Stimulated activated naive CD8-positive, alpha-beta T cell treated with anti-CD3 and anti-CD28 coated beads, Interleukin-15, Interleukin-2, amounts not matched to agents 100 U/mL and 50 U/mL, for 24 hours (primary cell): ENCODE results near the gene KRTAP3-2.

Source experiments
- ATAC-seq: fragments of 150-1000 bp; cut with Tn5 transposase; one replicate; pipeline ENCODE4 v1.10.0; 2021
- DNase-seq: peaks from one replicate; pipeline ENCODE4 v3.0.0; 2021

KRTAP3-2 gene

DNA sequence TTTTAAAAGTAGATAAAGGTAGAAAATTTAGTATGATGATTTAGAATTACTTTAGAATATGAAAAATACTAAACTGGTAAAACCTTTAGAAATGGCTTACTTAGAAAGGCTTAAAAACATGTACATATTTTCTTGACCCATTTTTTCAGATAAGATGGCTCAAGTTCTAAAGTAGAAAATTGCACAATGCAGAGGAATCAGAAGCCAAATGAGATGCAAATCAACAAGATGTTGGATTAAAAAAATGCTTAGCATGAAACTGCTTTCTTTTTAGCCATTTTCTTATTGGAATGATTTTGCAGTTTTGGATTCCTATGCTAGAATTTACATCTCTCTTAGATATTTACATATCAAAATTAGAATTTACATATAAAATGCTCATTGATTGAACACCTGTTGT is 10.7 kb upstream of the KRTAP3-2 start:
- ATAC-seq (no peak), DNase-seq (no peak)

GRCh38 chr17:41009936-41010335 is 10.2 kb upstream of the KRTAP3-2 start:
- ATAC-seq, result no peak
- DNase-seq, result no peak

GRCh38 chr17:41009301-41009760 is 9.6 kb upstream of the KRTAP3-2 start:
- ATAC-seq, result no peak

DNA sequence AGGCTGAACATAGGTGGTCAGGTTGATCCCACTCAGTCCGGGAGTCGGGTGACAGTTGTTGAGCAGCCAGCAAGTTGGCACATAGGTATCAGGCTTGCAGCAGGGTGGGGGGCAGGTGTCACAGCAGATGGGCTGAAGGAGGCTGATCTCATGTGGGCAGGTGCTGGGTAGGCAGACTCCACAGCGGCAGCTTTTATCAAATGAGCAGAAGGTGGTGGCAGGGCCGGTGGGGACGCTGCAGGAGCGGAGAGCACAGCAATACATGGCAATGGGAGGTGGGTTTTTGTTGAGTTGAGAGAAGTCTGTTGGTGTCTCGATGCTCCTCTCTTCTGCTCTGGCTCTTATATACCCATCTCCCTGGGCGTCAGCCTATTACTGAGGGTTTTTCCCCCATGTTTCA is 9.1 kb upstream of the KRTAP3-2 start, which contains the start of gene KRTAP3-1:
TSS of gene KRTAP3-1 (minus strand) at position 318 of the 400 bp plus-strand sequence. CDS start at position 264, 54 bp downstream.
- ATAC-seq (no peak), DNase-seq (no peak)

More at GRCh38 chr17:41009301-41009760, 9.6 kb upstream of the KRTAP3-2 start:
- no peak for DNase-seq

DNA sequence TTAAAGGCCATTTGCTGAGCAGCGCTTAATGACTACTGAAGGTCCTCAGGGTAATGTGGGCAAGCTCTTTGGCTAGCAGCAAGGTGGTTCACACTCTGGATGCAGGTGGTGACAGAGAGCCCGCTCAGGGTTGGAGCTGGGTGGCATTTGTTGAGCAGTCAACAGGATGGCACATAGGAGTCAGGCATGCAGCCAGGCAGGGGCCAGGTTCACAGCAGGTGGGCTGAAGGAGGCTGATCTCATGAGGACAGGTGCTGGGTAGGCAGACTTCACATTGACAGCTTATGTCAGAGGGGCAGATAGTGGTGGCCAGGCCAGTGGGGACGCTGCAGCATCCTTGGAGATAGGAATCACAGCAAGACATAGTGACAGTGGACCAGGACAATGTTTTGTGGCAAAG is 4.7 kb upstream of the KRTAP3-2 start:
- ATAC-seq, result no peak
- no peak for DNase-seq

GRCh38 chr17:41003926-41004325 is 4.2 kb upstream of the KRTAP3-2 start:
- ATAC-seq (no peak), DNase-seq (no peak)

DNA sequence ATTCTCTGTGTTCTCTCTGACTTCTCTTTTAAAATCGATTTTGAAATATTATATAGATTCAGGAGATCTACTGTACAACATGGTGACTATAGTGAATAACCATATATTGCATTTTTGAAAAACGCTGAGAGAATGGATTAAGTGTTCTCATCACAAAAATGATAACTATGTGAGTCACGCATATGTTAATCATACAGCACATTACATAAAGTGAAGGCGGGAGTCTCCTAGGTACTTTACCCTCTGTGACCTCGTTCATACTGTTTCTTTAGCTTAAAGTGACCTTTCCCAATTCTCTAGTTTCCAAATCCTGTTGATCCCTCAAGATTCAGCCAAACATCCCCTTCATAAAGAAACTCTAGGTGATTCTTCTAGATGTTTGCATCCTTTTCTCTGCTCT is 3.1 kb upstream of the KRTAP3-2 start:
- DNase-seq (no peak), ATAC-seq (no peak)

DNA sequence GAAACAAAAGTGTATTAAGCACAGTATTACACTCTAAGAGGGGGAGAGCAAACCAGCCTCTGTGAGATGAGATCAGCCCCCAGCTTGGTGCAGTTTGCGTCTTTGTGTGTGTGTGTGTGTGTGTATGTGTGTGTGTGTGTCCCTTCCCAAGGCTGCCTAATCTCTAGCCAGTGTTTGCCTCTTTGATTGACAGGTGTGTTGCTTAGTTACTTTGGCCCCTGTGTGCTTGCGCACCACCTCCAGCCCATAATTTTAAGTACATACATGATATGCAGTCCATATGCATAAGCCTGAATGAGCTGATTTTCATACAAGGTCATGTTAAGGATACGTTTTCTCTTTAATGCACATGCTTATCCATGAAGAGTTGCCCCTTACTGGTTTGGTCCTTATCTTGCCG is 2.1 kb upstream of the KRTAP3-2 start:
- no peak for ATAC-seq
- DNase-seq, result no peak

- ATAC-seq, result no peak
- no peak for DNase-seq
Observed at GRCh38 chr17:40997361-40997760, 2.3 kb downstream of the KRTAP3-2 start.

- DNase-seq (no peak), ATAC-seq (no peak)
Observed at GRCh38 chr17:40996829-40997228, 2.9 kb downstream of the KRTAP3-2 start.

DNA sequence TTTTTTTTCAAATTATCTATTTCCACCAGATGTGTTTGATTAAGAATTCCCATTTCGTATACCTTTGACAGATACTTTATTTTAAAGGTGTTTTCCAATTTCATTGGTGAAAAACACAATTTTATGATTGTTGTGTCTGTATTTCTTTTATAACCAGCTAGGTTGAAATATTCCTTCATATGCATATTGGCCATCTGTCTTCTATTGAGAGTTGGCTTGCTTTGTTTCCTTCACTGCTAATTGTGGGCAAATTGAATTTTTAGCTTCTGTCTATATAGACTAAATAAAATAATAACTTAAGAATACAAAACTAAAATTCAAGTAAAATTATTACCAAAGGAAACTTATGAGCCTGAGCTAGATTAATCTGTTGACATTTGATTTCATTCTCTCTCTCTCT is 4.6 kb downstream of the KRTAP3-2 start:
- DNase-seq, result no peak
- ATAC-seq, result no peak

DNA sequence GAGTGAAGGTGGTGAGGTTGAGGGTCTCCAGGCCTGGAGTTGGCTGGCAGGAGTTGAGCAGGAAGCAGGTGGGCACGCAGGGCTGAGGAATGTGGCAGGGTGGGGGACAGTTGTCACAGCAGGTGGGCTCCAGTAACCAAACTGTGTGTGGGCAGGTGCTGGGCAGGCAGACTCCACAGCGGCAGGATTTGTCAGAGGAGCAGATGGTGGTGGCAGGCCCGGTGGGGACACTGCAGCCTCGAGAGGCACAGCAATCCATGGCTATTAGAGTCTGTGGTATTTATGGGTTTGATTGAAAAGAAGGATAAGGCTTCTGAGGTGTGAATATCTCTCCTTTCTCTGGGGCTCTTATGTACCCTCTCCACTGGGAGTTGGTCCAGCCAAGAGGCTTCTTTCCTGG is 5.9 kb downstream of the KRTAP3-2 start, which contains the start of gene KRTAP3-3:
TSS of gene KRTAP3-3 (minus strand) at position 326 of the 400 bp plus-strand sequence. CDS start at position 259, 67 bp downstream.
- ATAC-seq (no peak), DNase-seq (no peak)

DNA sequence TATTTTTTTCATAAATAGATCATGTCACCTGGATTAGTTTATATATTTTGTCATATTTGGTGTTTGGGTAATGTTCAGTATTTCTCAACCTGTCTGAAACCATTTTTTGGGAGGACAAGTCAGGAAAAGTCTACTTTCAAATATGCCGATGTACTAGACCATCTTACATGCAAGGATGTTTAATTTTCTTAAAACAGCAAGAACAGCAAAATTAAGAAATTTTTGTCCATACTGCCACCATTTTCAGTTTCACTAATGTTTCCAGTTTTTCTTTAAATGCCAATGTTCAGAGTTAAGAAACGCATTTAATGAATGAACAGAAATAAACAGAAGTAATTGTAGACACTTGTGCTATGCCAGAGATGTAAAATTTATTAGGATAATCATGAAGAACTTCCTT is 6.6 kb downstream of the KRTAP3-2 start:
- DNase-seq (no peak), ATAC-seq (no peak)

DNA sequence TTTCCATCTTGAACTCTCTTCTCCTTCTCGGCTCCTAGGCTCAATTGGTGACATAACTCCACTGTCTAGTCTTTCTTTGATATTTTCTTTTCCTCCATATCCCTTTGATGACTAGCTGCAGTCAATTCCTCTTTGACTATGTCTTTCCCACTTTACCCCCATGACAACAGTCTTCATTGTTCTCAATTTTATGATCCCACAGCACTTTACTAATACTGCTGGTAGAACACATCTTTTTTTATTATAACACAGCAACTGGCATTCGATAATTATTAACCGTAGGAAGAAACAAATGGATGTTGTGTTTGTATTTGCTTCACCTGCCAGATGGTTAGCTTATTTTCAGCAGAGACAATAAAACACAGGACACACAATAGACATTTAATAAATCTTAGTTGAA is 7.0 kb downstream of the KRTAP3-2 start:
- ATAC-seq, result no peak
- DNase-seq, result no peak

- ATAC-seq (no peak), DNase-seq (no peak)
Observed at GRCh38 chr17:40986920-40987319, 12.8 kb downstream of the KRTAP3-2 start.

DNA sequence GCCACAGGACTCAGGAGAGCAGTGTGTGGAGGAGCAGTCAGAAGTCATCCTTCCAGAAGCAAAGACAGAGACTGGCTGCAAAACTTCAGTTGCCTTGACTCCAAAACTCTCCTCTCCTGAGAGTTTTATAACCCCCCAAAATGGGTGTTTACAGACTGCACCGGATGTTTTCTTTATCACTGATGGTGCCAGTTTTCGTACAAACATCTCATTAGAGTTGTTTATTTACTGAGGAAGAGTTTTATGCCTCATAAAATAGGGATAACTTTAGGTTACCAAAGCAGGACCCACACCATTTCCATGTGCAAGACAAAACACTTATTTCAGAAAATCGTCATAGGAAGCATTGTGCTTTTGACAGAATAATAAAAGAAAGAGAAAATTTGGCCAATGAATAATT is 15.5 kb downstream of the KRTAP3-2 start, which contains the start of gene KRT40:
TSS of gene KRT40 (minus strand) at position 101 of the 400 bp plus-strand sequence. CDS start at position 48, 53 bp downstream.
- DNase-seq, result no peak
- no peak for ATAC-seq

DNA sequence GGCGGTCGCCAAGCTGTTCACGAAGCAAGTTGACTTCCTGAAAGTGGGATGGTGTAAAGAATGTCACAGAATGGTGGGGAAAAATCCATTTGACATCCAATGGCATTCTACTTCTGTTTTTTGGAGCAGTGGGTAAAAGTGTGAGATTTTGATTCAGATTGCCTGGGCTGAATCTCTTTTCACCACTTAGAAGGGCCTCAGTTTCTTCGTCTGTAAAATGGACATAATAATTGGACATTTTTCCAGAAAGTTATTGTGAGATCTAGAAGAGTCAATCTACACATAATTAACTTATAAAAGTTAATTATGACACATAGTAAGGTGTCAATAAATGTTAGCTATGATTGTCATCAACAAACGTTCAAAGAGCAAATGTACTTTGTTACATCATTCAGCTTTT is 18.6 kb downstream of the KRTAP3-2 start:
- DNase-seq (no peak), ATAC-seq (no peak)

- DNase-seq (no peak), ATAC-seq (no peak)
Observed at GRCh38 chr17:40980596-40980995, 19.1 kb downstream of the KRTAP3-2 start.

DNA sequence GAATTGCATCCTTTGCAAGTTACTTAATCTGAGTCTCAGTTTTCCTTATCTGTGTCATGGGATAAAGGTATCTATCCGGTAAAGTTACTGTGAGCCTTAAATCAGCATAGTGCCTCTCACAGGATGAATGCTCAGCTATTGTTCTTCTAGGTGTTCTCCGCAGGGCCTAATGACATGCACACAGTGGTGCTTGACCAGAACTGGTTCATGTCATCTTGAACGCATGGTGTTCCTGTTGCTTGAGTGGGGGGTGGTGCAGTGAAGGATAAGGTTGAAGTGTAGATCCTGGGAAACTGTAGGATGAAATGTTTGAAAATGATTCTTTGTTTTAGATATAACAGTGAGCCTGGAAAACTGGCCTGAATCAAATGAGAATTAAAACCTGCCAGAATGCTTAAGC is 19.6 kb downstream of the KRTAP3-2 start:
- no peak for DNase-seq
- no peak for ATAC-seq

DNA sequence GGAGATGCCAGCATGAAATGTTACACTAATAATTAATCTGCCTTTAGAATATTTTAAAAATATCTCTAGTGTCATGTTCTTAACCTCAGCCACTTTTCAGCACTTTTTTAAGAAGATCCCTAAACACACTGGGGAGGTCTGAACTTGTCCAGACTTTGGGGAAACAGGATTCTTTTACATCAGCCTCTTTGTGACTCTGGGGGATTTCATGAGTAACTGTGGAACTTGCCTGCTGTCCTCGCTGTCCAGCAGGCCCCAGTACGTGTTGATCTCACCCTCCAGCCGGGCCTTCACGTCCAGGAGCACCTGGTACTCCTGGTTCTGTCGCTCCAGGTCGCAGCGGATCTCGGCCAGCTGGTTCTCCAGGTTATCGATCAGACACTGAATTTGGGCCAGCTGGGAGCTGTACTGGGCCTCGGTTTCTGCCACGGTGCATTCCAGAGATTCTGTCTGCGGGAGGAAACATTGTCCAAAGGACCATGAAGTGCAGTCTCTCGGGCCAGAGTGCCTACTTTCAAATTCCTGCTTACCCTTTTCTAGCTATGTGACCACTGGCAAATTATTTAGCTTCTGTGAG is 21.0 kb downstream of the KRTAP3-2 start:
- no peak for ATAC-seq

DNA sequence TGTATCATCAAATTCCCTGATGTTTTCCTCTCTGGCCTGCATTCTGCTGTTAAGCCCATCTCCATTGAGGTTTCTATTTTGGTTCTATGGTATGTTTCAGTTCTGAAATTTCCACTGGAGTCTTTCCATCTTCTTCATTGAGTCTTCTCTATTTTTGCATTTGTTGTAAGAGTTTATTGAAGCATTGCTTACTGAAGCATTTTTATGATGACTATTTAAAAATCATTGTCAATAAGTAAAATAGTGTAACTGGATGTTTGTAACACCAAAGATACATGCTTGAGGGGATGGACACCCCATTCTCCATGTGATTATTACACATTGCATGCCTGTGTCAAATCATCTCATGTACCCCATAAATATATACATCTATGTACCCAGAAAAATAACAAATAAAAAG is 24.2 kb downstream of the KRTAP3-2 start:
- DNase-seq (no peak), ATAC-seq (no peak)

More for the DNA sequence above, 21.0 kb downstream of the KRTAP3-2 start:
- DNase-seq, result no peak

- DNase-seq, result no peak
- no peak for ATAC-seq
Observed at GRCh38 chr17:40974366-40974765, 25.3 kb downstream of the KRTAP3-2 start.

DNA sequence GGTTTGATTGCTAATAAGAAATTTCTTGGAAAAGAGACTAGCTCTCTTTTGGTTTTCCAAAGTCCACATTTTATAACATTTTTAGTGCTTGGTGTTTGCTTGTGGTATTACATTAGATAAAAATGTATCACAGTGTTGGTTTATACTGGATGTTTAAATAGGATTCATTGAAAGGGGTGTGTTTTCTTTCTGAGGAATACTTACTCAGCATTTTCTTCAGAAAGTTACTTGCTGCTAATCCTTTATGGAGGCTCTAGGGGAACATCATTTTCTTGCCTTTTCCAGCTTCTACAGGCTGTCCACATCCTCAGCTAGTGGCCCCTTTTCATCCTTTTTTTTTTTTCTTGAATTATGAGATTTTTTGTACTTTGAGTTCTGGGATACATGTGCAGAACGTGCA is 32.1 kb downstream of the KRTAP3-2 start:
- no peak for ATAC-seq
- no peak for DNase-seq

GRCh38 chr17:40966848-40967247 is 32.9 kb downstream of the KRTAP3-2 start, which contains the start of gene KRT39:
KRT39 (minus strand) TSS chr17:40966948; CDS start chr17:40966856, 92 bp downstream.
- DNase-seq (no peak), ATAC-seq (no peak)
